ENCODE data around the gene FBXL7.
A peak's percentile ranks its signal among the peaks of the same experiment; 100 is the strongest.

GRCh38 chr5:15834596-15835245, 334.7 kb downstream of the FBXL7 start:
- TF ChIP-seq POLR2A (IDR thresholded peaks at IDR 0.05) (no peak), CTCF (IDR thresholded peaks at IDR 0.05) (no peak), EP300 (IDR thresholded peaks at IDR 0.05) (no peak), POLR2AphosphoS5 (IDR thresholded peaks at IDR 0.05) (peak; percentile 38)
